H9 (cell line): Measurements from ENCODE around the gene GOLGA1. TPM values are rescaled to one million over a fixed set of nuclear protein-coding genes. Genes with fewer than 3 reads are reported as not detected.

Experiments
- DNase-seq: peaks from one replicate; pipeline ENCODE4 v3.0.0-alpha.2; 2017
- H2AFZ ChIP-seq: one replicate; pipeline ENCODE4 v1.6.1; 2013; ENCODE audit warnings: mild to moderate bottlenecking, low read length, control low read depth, moderate library complexity
- H2AK5ac ChIP-seq: 2 replicates; pipeline ENCODE4 v1.6.1; 2013; ENCODE audit warnings: low read length, control low read depth, mixed read lengths; ENCODE audit not compliant: insufficient read length
- H2BK120ac ChIP-seq: one replicate; pipeline ENCODE4 v1.6.1; 2013; ENCODE audit warnings: low read depth, mild to moderate bottlenecking, low read length, control low read depth, inconsistent platforms; ENCODE audit not compliant: poor library complexity, severe bottlenecking
- H2BK12ac ChIP-seq: 2 replicates; pipeline ENCODE4 v1.6.1; 2013; ENCODE audit warnings: low read length, control low read depth, mixed read lengths, low read depth; ENCODE audit not compliant: insufficient read length
- H2BK15ac ChIP-seq: 2 replicates; pipeline ENCODE4 v1.6.1; 2013; ENCODE audit warnings: low read depth, low read length, control low read depth
- H2BK20ac ChIP-seq: one replicate; pipeline ENCODE4 v1.6.1; 2013; ENCODE audit warnings: low read depth, mild to moderate bottlenecking, low read length, control low read depth, inconsistent platforms; ENCODE audit not compliant: poor library complexity, severe bottlenecking
- H2BK5ac ChIP-seq: 2 replicates; pipeline ENCODE4 v1.6.1; 2013; ENCODE audit warnings: low read length, control low read depth, mixed read lengths; ENCODE audit not compliant: insufficient read length
- H3K14ac ChIP-seq: 2 replicates; pipeline ENCODE4 v1.6.1; 2013; ENCODE audit warnings: low read length, control low read depth; ENCODE audit not compliant: insufficient read depth
- H3K18ac ChIP-seq: 2 replicates; pipeline ENCODE4 v1.6.1; 2013; ENCODE audit warnings: low read depth, mild to moderate bottlenecking, mixed read lengths, low read length, control low read depth; ENCODE audit not compliant: insufficient read length
- H3K23ac ChIP-seq: 2 replicates; pipeline ENCODE4 v1.6.1; 2013; ENCODE audit warnings: low read length, control low read depth, mixed read lengths, low read depth; ENCODE audit not compliant: insufficient read length
- H3K23me2 ChIP-seq: 2 replicates; pipeline ENCODE4 v1.6.1; 2013; ENCODE audit warnings: low read depth, mild to moderate bottlenecking, mixed read lengths, low read length, control low read depth; ENCODE audit not compliant: insufficient read length, poor library complexity, severe bottlenecking
- H3K27ac ChIP-seq: 2 replicates; pipeline ENCODE4 v1.5.1; 2013; ENCODE audit warnings: low read length, control low read depth, mixed read lengths, low read depth; ENCODE audit not compliant: insufficient read length
- H3K27me3 ChIP-seq: 2 replicates; pipeline ENCODE4 v1.6.1; 2013; ENCODE audit warnings: low read length, control low read depth, inconsistent platforms; ENCODE audit not compliant: insufficient read depth
- H3K4ac ChIP-seq: 2 replicates; pipeline ENCODE4 v1.6.1; 2013; ENCODE audit warnings: low read depth, mild to moderate bottlenecking, control low read depth, inconsistent platforms, low read length, moderate library complexity
- H3K4me1 ChIP-seq: 2 replicates; pipeline ENCODE4 v1.6.1; 2013; ENCODE audit warnings: low read length, control low read depth, inconsistent platforms; ENCODE audit not compliant: insufficient read depth
- H3K4me2 ChIP-seq: 2 replicates; pipeline ENCODE4 v1.6.1; 2013; ENCODE audit warnings: low read length, control low read depth, mixed read lengths; ENCODE audit not compliant: insufficient read length, insufficient read depth
- H3K56ac ChIP-seq: 2 replicates; pipeline ENCODE4 v1.6.1; 2013; ENCODE audit warnings: low read depth, mild to moderate bottlenecking, mixed read lengths, low read length, control low read depth; ENCODE audit not compliant: insufficient read length
- H3K79me1 ChIP-seq: 2 replicates; pipeline ENCODE4 v1.6.1; 2013; ENCODE audit warnings: low read depth, mild to moderate bottlenecking, moderate library complexity, low read length, control low read depth, inconsistent platforms; ENCODE audit not compliant: insufficient read depth, poor library complexity, severe bottlenecking
- H3K79me2 ChIP-seq: 2 replicates; pipeline ENCODE4 v1.6.1; 2013; ENCODE audit warnings: low read length, control low read depth, inconsistent platforms; ENCODE audit not compliant: insufficient read depth
- H3K9ac ChIP-seq: 2 replicates; pipeline ENCODE4 v1.6.1; 2013; ENCODE audit warnings: low read length, control low read depth, mixed read lengths; ENCODE audit not compliant: insufficient read length; ENCODE audit errors: extremely low read depth
- H3K9me3 ChIP-seq: one replicate; pipeline ENCODE4 v1.6.1; 2013; ENCODE audit warnings: low read depth, low read length, inconsistent platforms; ENCODE audit not compliant: control insufficient read depth
- H3T11ph ChIP-seq: one replicate; pipeline ENCODE4 v1.6.1; 2013; ENCODE audit warnings: mild to moderate bottlenecking, low read length, control low read depth, inconsistent platforms
- H4K20me1 ChIP-seq: one replicate; pipeline ENCODE4 v1.6.1; 2013; ENCODE audit not compliant: control insufficient read depth, insufficient read length, insufficient read depth
- H4K5ac ChIP-seq: 2 replicates; pipeline ENCODE4 v1.6.1; 2013; ENCODE audit warnings: low read depth, mild to moderate bottlenecking, mixed read lengths, low read length, control low read depth; ENCODE audit not compliant: insufficient read length
- H4K8ac ChIP-seq: replicated peaks from 2 replicates; pipeline ENCODE4 v1.6.1; 2013; ENCODE audit warnings: low read length, control low read depth, mixed read lengths, low read depth; ENCODE audit not compliant: insufficient read length
- H4K91ac ChIP-seq: 2 replicates; pipeline ENCODE4 v1.6.1; 2013; ENCODE audit warnings: low read depth, mild to moderate bottlenecking, moderate library complexity, mixed read lengths, low read length, control low read depth; ENCODE audit not compliant: insufficient read length
- H3K27ac Mint-ChIP-seq, 3 experiments: 2 replicates in 2 of 3; 3 replicates in 1 of 3; pipeline ENCODE4 v1.8.0; 2020 to 2021; ENCODE audit warnings: mixed read lengths in 3 of 3, mild to moderate bottlenecking in 1 of 3, moderate library complexity in 1 of 3
- H3K27me3 Mint-ChIP-seq: 2 replicates; pipeline ENCODE4 v1.8.0; 2021; ENCODE audit warnings: low read depth, mild to moderate bottlenecking, moderate library complexity, mixed read lengths
- H3K36me3 Mint-ChIP-seq, 3 experiments: 2 replicates in 2 of 3; 3 replicates in 1 of 3; pipeline ENCODE4 v1.8.0; 2020 to 2021; ENCODE audit warnings: low read depth in 3 of 3, mixed read lengths in 3 of 3; ENCODE audit not compliant: insufficient read depth in 1 of 3
- H3K4me1 Mint-ChIP-seq, 2 experiments: 2 replicates each; pipeline ENCODE4 v1.8.0; 2020; ENCODE audit warnings: mixed read lengths in 2 of 2
- H3K4me3 Mint-ChIP-seq, 2 experiments: 2 replicates in 1 of 2; 3 replicates in 1 of 2; pipeline ENCODE4 v1.8.0; 2020 to 2021; ENCODE audit warnings: mild to moderate bottlenecking in 2 of 2, mixed read lengths in 2 of 2, moderate library complexity in 1 of 2
- H3K9me3 Mint-ChIP-seq, 2 experiments: 2 replicates in 1 of 2; 3 replicates in 1 of 2; pipeline ENCODE4 v1.8.0; 2020; ENCODE audit warnings: mild to moderate bottlenecking in 2 of 2, mixed read lengths in 2 of 2, moderate library complexity in 1 of 2
- CTCF ChIP-seq: fragments of 200-600 bp; sonication (generic); conservative IDR thresholded peaks from 3 replicates; pipeline ENCODE4 v1.8.0; 2021; ENCODE audit warnings: antibody characterized with exemption, mild to moderate bottlenecking
- WGBS: extraction: QIAGEN DNeasy Blood & Tissue Kit; methylation state at CpG from one replicate; pipeline ENCODE4 v1.1.7; 2013; ENCODE audit warnings: missing lambda C conversion rate, low lambda C conversion rate, mixed read lengths; ENCODE audit not compliant: insufficient read length; ENCODE audit errors: extremely low coverage; 5-methylcytosine and 5-hydroxymethylcytosine counted together
- total RNA-seq: library from RNA; stranded (reverse); gene quantifications from 2 replicates; pipeline ENCODE4 v1.2.1, GENCODE V29; 2021

Gene GOLGA1
- total RNA-seq, 1 experiment from 2014 or later = 7.6 TPM

- Mint-ChIP-seq H3K27me3 (no peaks in the 10 kb centered on the region), H3K9me3 (no peaks in the 10 kb centered on the region; a peak in 1 of 5 replicates), H3K36me3 (peaks cover 16 to 35% (median 25%) of the 10 kb centered on the region in 3 experiments), H3K4me1 (peaks cover 36 to 44% of the 10 kb centered on the region in 2 experiments), H3K27ac (peak overlapping the region in 2 of 3 experiments; percentile 77 to 85; a peak in 5 of 7 replicates), H3K4me3 (peak overlapping the region; percentile 87 to 95)
- peaks cover 8% of the 10 kb centered on the region for H3K23me2 ChIP-seq
- H2AFZ ChIP-seq = no peak overlapping the region
- no peak overlapping the region for H3K56ac ChIP-seq
- peaks cover 27% of the 10 kb centered on the region; the same call in 1 of the 2 replicates for H3K79me2 ChIP-seq
- peak overlapping the region; percentile 88 for H3K9ac ChIP-seq
- peak overlapping the region; percentile 87 for H3K14ac ChIP-seq
- H2AK5ac ChIP-seq = no peak overlapping the region
- no peak overlapping the region for H2BK5ac ChIP-seq
- no peak overlapping the region for H3K4ac ChIP-seq
- H3K4me1 ChIP-seq = peaks cover 6% of the 10 kb centered on the region
- H3K27ac ChIP-seq = no peak overlapping the region
- H2BK20ac ChIP-seq = no peak overlapping the region
- no peak overlapping the region for H2BK120ac ChIP-seq
- no peaks in the 10 kb centered on the region for H3K9me3 ChIP-seq
- H3T11ph ChIP-seq = no peak overlapping the region
- H4K5ac ChIP-seq = no peak overlapping the region
- no peak overlapping the region for H4K8ac ChIP-seq
- H3K18ac ChIP-seq = no peak overlapping the region
- DNase-seq = no peak
- peaks cover 9% of the 10 kb centered on the region for H3K79me1 ChIP-seq
- no peaks in the 10 kb centered on the region for H4K20me1 ChIP-seq
- no CpG with 5 or more reads among the region's 41 CpGs for WGBS
- H3K23ac ChIP-seq = no peak overlapping the region
- H2BK15ac ChIP-seq = no peak overlapping the region
- H3K4me2 ChIP-seq = peak overlapping the region; percentile 93
- H2BK12ac ChIP-seq = no peak overlapping the region
- no peaks in the 10 kb centered on the region for H3K27me3 ChIP-seq
- no peak overlapping the region for H4K91ac ChIP-seq
- no peak for TF ChIP-seq CTCF
Observed at GRCh38 chr9:124869466-124869985, 71.4 kb downstream of the GOLGA1 start.
